HepG2 (cell line): ENCODE measurements around the gene DENND4B. TPM values are rescaled to one million over a fixed set of nuclear protein-coding genes. Genes with fewer than 3 reads are reported as not detected.

Experiments
- BCLAF1 ChIP-seq: fragments of 450-650 bp; IDR thresholded peaks from 2 replicates; pipeline ENCODE4 v1.6.1; 2017; ENCODE audit warnings: mild to moderate bottlenecking
- CREB1 ChIP-seq, 2 experiments: fragments of 450-650 bp in 1 of 2; IDR thresholded peaks; 2 replicates each; pipeline ENCODE4 v1.6.1; 2016 to 2017; ENCODE audit warnings: control low read depth in 1 of 2, mild to moderate bottlenecking in 1 of 2, missing compliant biosample characterization in 1 of 2, missing genetic modification characterization in 1 of 2
- HOXA9 ChIP-seq: sonication (generic); formaldehyde crosslinking; IDR thresholded peaks from 2 replicates; pipeline ENCODE4 v1.8.1; 2022; ENCODE audit warnings: missing genetic modification reagents, mild to moderate bottlenecking, moderate library complexity, borderline replicate concordance
- MED1 ChIP-seq: sonication (generic); formaldehyde crosslinking; IDR thresholded peaks from 2 replicates; pipeline ENCODE4 v1.4.0; 2020; ENCODE audit warnings: missing genetic modification reagents
- MEF2D ChIP-seq: sonication (generic); formaldehyde crosslinking; IDR thresholded peaks from 2 replicates; pipeline ENCODE4 v1.5.1; 2020; ENCODE audit warnings: mild to moderate bottlenecking, missing genetic modification reagents
- RXRB ChIP-seq: IDR thresholded peaks from 2 replicates; pipeline ENCODE4 v1.6.1; 2016; ENCODE audit warnings: borderline replicate concordance, missing genetic modification reagents, missing compliant biosample characterization
- SNAPC2 ChIP-seq: sonication (generic); formaldehyde crosslinking; IDR thresholded peaks from 2 replicates; pipeline ENCODE4 v1.8.1; 2022; ENCODE audit warnings: mild to moderate bottlenecking, missing genetic modification reagents
- SOX6 ChIP-seq, 2 experiments: fragments of 450-650 bp in 1 of 2; sonication (generic) in 1 of 2; formaldehyde crosslinking in 1 of 2; IDR thresholded peaks; 2 replicates each; pipeline versions ENCODE4 v1.4.0 to v1.6.1; 2017 to 2020; ENCODE audit warnings: antibody characterized with exemption in 1 of 2, mild to moderate bottlenecking in 1 of 2, missing genetic modification reagents in 1 of 2
- TOPORS ChIP-seq: sonication (generic); formaldehyde crosslinking; IDR thresholded peaks from 2 replicates; pipeline ENCODE4 v1.8.0; 2023; ENCODE audit warnings: mild to moderate bottlenecking, missing genetic modification reagents
- TSC22D2 ChIP-seq: sonication (generic); formaldehyde crosslinking; IDR thresholded peaks from 2 replicates; pipeline ENCODE4 v1.5.1; 2020; ENCODE audit warnings: missing genetic modification reagents, mild to moderate bottlenecking, borderline replicate concordance
- XBP1 ChIP-seq: sonication (generic); formaldehyde crosslinking; IDR thresholded peaks from 2 replicates; pipeline ENCODE4 v1.5.0; 2020; ENCODE audit warnings: missing genetic modification reagents
- ZIK1 ChIP-seq: sonication (generic); formaldehyde crosslinking; IDR thresholded peaks from 2 replicates; pipeline ENCODE4 v1.5.0; 2020; ENCODE audit warnings: mild to moderate bottlenecking, low read depth, missing genetic modification reagents, borderline replicate concordance
- ZNF430 ChIP-seq: sonication (generic); formaldehyde crosslinking; IDR thresholded peaks from 2 replicates; pipeline ENCODE4 v1.9.0; 2021; ENCODE audit warnings: mild to moderate bottlenecking, missing genetic modification reagents
- ZNF564 ChIP-seq: sonication (generic); formaldehyde crosslinking; IDR thresholded peaks from 2 replicates; pipeline ENCODE4 v1.8.1; 2023; ENCODE audit warnings: mild to moderate bottlenecking, missing genetic modification reagents
- ZNF713 ChIP-seq: sonication (generic); formaldehyde crosslinking; IDR thresholded peaks from 2 replicates; pipeline ENCODE4 v1.4.0; 2020; ENCODE audit warnings: mild to moderate bottlenecking, missing genetic modification reagents
- ZNF790 ChIP-seq: sonication (generic); formaldehyde crosslinking; IDR thresholded peaks from 2 replicates; pipeline ENCODE4 v1.8.0; 2022; ENCODE audit warnings: missing genetic modification reagents, mild to moderate bottlenecking, borderline replicate concordance
- polyA plus RNA-seq, 8 experiments: library from polyadenylated mRNA; depleted of rRNA in 3 of 8; stranded (reverse) in 7 of 8; unstranded in 1 of 8; fragments of >200 nt; fragmentation: Illumina TruSeq in 4 of 8; extraction: Trizol in 4 of 8; gene quantifications; 2 replicates each; pipeline versions ENCODE4 v1.2.1 to v1.2.3, GENCODE V29; 2011 to 2016; ENCODE audit warnings: low read depth in 4 of 8, missing spikeins in 1 of 8, mixed read lengths in 1 of 8; ENCODE audit not compliant: insufficient read depth in 1 of 8
- total RNA-seq, 5 experiments: library from RNA; depleted of rRNA; stranded (reverse); fragments of >200 nt; fragmentation: Illumina TruSeq; extraction: Trizol; gene quantifications; 2 replicates each; pipeline ENCODE4 v1.2.3, GENCODE V29; 2016; ENCODE audit warnings: low read depth in 1 of 5
- TF ChIP-seq, protein P1 (sequence below): sonication (generic); formaldehyde crosslinking; IDR thresholded peaks from 2 replicates; pipeline ENCODE4 v1.4.0; 2020; ENCODE audit warnings: missing genetic modification reagents
- TF ChIP-seq, protein P2 (sequence below): sonication (generic); formaldehyde crosslinking; IDR thresholded peaks from 2 replicates; pipeline ENCODE4 v1.8.0; 2023; ENCODE audit warnings: mild to moderate bottlenecking, missing genetic modification reagents

Gene DENND4B
- total and polyA plus RNA-seq, 2 of the 13 experiments (the other 11 are each of a cell fraction or from before 2014, with no cell fraction given): 15.1 to 20.3 TPM

GRCh38 chr1:153977250-153978240 is 31.0 kb upstream of the DENND4B start, which contains the start of gene JTB (continued):
- TF ChIP-seq ZNF430 (CRISPR knock-in tag): no peak
- peak; percentile 20; the same call in 1 of the 2 replicates for TF ChIP-seq RXRB (CRISPR knock-in tag)
- TF ChIP-seq TSC22D2 (CRISPR knock-in tag): no peak; the same call in 1 of the 2 replicates
- no peak for TF ChIP-seq XBP1 (CRISPR knock-in tag)
- TF ChIP-seq SNAPC2 (CRISPR knock-in tag): peak; percentile 82; the same call in 1 of the 2 replicates
- 0 out of 2 replicates have a peak, but pooled peaks have one; percentile 34 for TF ChIP-seq ZNF564
- peak; percentile 22; the same call in 1 of the 2 replicates for TF ChIP-seq CREB1 (IDR thresholded peaks at IDR 0.05)
- TF ChIP-seq CREB1 (CRISPR knock-in tag; IDR thresholded peaks at IDR 0.05): no peak
- TF ChIP-seq, protein P1, sequence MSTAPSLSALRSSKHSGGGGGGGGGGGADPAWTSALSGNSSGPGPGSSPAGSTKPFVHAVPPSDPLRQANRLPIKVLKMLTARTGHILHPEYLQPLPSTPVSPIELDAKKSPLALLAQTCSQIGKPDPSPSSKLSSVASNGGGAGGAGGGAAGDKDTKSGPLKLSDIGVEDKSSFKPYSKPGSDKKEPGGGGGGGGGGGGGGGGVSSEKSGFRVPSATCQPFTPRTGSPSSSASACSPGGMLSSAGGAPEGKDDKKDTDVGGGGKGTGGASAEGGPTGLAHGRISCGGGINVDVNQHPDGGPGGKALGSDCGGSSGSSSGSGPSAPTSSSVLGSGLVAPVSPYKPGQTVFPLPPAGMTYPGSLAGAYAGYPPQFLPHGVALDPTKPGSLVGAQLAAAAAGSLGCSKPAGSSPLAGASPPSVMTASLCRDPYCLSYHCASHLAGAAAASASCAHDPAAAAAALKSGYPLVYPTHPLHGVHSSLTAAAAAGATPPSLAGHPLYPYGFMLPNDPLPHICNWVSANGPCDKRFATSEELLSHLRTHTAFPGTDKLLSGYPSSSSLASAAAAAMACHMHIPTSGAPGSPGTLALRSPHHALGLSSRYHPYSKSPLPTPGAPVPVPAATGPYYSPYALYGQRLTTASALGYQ: no peak
- TF ChIP-seq ZNF713 (CRISPR knock-in tag): no peak; the same call in 1 of the 2 replicates
- TF ChIP-seq HOXA9: peak; percentile 83; the same call in 1 of the 2 replicates
- no peak; the same call in 1 of the 2 replicates for TF ChIP-seq MED1
- TF ChIP-seq ZNF790 (CRISPR knock-in tag): 0 out of 2 replicates have a peak, but pooled peaks have one; percentile 25
- TF ChIP-seq BCLAF1: no peak
- TF ChIP-seq SOX6 (IDR thresholded peaks at IDR 0.05): no peak
- TF ChIP-seq SOX6 (CRISPR knock-in tag; IDR thresholded peaks at IDR 0.05): peak; percentile 30; the same call in 1 of the 2 replicates
- TF ChIP-seq ZIK1 (CRISPR knock-in tag): peak; percentile 90
- no peak for TF ChIP-seq MEF2D (CRISPR knock-in tag)
- TF ChIP-seq, protein P2, sequence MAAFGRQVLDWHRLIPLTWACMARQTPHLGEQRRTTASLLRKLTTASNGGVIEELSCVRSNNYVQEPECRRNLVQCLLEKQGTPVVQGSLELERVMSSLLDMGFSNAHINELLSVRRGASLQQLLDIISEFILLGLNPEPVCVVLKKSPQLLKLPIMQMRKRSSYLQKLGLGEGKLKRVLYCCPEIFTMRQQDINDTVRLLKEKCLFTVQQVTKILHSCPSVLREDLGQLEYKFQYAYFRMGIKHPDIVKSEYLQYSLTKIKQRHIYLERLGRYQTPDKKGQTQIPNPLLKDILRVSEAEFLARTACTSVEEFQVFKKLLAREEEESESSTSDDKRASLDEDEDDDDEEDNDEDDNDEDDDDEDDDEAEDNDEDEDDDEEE (CRISPR knock-in tag): no peak
- peak; percentile 35; the same call in 1 of the 2 replicates for TF ChIP-seq TOPORS (CRISPR knock-in tag)
